ENCODE data around the gene PIGM.
"Not testable (repeated sequence)": the region's sequence is repeated elsewhere in the genome, so short reads cannot be mapped to it uniquely, and the experiment has no call there.

Gene PIGM

GRCh38 chr1:160056648-160057169, 24.9 kb upstream of the PIGM start:
- peaks cover 15% of the 10 kb centered on the region; the same call in 1 of the 2 replicates for H3K27me3 ChIP-seq (ENCODE audit: control insufficient read depth, insufficient read depth, low read length)
- no peaks in the 10 kb centered on the region for H3K36me3 ChIP-seq (ENCODE audit: control insufficient read depth, insufficient read depth, low read length)
- no peak overlapping the region for H3K4me3 ChIP-seq (ENCODE audit: low read depth, low read length)
- no peak overlapping the region for H3K27ac ChIP-seq (ENCODE audit: low read depth, low read length)
- peaks cover 8% of the 10 kb centered on the region for H3K4me1 ChIP-seq (ENCODE audit: control insufficient read depth, insufficient read depth, low read length)
- H3K9me3 ChIP-seq (ENCODE audit: control insufficient read depth, insufficient read depth, low read depth, low read length), result no peaks in the 10 kb centered on the region
- no peak overlapping the region for H3K9ac ChIP-seq (ENCODE audit: low read length)

DNA sequence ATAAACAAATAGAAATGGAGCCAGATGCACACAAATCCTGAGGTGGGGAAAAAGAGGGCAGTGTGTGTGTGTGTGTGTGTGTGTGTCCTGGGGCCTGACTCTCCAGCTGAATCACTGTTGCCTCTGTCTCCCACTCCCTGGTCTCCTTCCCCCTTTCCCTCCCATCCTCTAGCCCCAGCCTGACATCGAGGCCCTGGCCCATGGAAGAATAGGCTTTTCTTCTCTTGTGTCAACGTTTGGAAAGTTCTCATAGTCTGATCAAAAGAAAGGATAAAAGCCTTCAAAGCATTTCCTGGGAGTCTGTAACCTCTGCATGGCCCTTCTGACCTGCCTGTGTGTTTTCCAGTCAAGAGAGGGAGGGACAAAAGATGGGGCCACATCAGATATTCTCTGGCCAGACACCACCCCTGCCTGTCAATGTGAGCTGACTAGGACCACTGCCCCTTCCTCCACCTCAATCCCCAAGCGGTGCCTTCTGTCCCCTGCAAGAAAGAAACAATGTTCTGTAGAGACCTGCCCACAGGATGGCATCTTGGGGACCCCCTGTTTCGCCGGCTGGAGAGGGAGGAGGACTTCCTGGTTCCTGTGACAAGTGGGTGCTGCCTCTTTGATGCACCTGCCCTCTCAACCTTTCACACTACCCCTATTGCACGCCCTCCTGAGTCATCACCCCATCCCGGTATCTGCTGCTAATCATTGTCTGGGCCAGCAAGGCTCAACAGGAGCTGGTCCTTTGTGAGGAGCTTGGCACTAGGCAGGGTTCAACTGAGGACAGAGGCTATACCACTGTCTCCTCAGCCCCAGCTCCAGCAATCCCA, 22.0 kb upstream of the PIGM start:
- Histone ChIP-seq H3K36me3 (ENCODE audit: control insufficient read depth, insufficient read depth, low read length) (no peaks in the 10 kb centered on the region), H3K4me1 (ENCODE audit: control insufficient read depth, insufficient read depth, low read length) (peaks cover 7% of the 10 kb centered on the region), H3K27ac (ENCODE audit: low read depth, low read length) (no peak overlapping the region), H3K27me3 (ENCODE audit: control insufficient read depth, insufficient read depth, low read length) (peaks cover 12% of the 10 kb centered on the region), H3K9ac (ENCODE audit: low read length) (no peak overlapping the region), H3K9me3 (ENCODE audit: control insufficient read depth, insufficient read depth, low read depth, low read length) (no peaks in the 10 kb centered on the region), H3K4me3 (ENCODE audit: low read depth, low read length) (no peak overlapping the region)

GRCh38 chr1:160052936-160053335, 21.1 kb upstream of the PIGM start:
- no peak overlapping the region for H3K9ac ChIP-seq (ENCODE audit: low read length)
- H3K9me3 ChIP-seq (ENCODE audit: control insufficient read depth, insufficient read depth, low read depth, low read length), result no peaks in the 10 kb centered on the region
- H3K27me3 ChIP-seq (ENCODE audit: control insufficient read depth, insufficient read depth, low read length), result peaks cover 12% of the 10 kb centered on the region
- no peak overlapping the region for H3K27ac ChIP-seq (ENCODE audit: low read depth, low read length)
- peaks cover 15% of the 10 kb centered on the region for H3K4me1 ChIP-seq (ENCODE audit: control insufficient read depth, insufficient read depth, low read length)
- no peak overlapping the region for H3K4me3 ChIP-seq (ENCODE audit: low read depth, low read length)
- H3K36me3 ChIP-seq (ENCODE audit: control insufficient read depth, insufficient read depth, low read length), result no peaks in the 10 kb centered on the region

DNA sequence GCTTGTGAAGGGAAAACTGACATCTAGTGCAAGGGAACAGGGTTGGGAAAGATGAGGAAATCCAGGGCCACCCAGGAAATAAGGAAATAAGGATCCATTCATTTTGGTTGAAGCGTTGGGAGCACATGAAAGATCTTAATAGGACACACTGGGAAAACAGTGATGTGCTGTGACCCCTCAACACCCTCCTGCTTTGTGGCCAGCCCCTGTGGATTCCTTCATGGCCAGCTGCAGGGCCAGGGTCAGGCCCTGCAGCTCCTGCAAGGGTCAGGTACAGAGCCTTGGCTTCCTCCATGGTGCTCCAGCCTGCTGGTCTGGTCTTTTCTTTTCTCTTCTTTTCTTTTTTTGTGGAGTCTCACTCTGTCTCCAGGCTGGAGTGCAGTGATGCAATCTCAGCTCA, 18.8 kb upstream of the PIGM start:
- H3K9ac ChIP-seq (ENCODE audit: low read length), result no peak overlapping the region
- peaks cover 12% of the 10 kb centered on the region for H3K27me3 ChIP-seq (ENCODE audit: control insufficient read depth, insufficient read depth, low read length)
- H3K36me3 ChIP-seq (ENCODE audit: control insufficient read depth, insufficient read depth, low read length), result no peaks in the 10 kb centered on the region
- H3K27ac ChIP-seq (ENCODE audit: low read depth, low read length), result no peak overlapping the region
- peaks cover 32% of the 10 kb centered on the region for H3K4me1 ChIP-seq (ENCODE audit: control insufficient read depth, insufficient read depth, low read length)
- no peak overlapping the region for H3K4me3 ChIP-seq (ENCODE audit: low read depth, low read length)
- H3K9me3 ChIP-seq (ENCODE audit: control insufficient read depth, insufficient read depth, low read depth, low read length), result no peaks in the 10 kb centered on the region

DNA sequence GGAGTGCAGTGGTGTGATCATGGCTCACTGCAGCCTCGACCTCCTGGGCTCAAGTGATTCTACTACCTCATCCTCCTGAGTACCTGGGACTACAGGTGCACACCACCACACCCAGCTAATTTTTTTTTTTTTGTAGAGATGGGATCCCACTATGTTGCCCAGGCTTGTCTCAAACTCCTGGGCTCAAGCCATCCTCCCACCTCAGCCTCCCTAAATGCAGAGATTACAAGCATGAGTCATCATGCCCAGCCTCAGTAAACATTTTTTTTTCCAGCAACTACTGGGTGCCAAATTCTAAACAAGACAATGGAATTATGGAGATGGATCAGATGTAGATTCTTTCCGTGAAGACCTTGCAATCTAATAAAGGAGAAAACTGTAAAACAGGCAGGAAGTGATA, 18.4 kb upstream of the PIGM start:
- not testable (repeated sequence) for H3K9me3 ChIP-seq (ENCODE audit: control insufficient read depth, insufficient read depth, low read depth, low read length); H3K9ac ChIP-seq (ENCODE audit: low read length)

DNA sequence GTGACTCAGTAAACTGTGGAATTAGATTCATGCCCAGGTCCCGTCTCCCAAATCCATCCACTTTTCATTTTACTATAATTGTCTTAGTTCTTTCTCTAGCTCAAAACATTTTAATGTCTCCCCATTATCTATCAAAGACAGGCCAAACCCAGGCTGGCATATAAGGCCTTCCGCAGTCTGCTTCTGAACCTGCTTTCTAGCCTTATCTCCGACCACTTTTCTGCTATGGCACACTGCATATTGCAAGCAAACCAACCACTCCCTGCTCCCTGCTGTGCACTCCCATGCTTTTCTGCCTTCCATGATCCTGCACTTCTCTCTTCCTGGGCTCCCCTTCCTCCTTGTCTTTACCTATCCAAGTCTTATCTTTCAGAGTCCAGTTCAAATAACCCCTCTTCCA, 17.3 kb upstream of the PIGM start:
- Histone ChIP-seq H3K4me3 (ENCODE audit: low read depth, low read length) (no peak overlapping the region), H3K36me3 (ENCODE audit: control insufficient read depth, insufficient read depth, low read length) (no peaks in the 10 kb centered on the region), H3K27ac (ENCODE audit: low read depth, low read length) (no peak overlapping the region), H3K9ac (ENCODE audit: low read length) (no peak overlapping the region), H3K4me1 (ENCODE audit: control insufficient read depth, insufficient read depth, low read length) (peaks cover 32% of the 10 kb centered on the region), H3K9me3 (ENCODE audit: control insufficient read depth, insufficient read depth, low read depth, low read length) (no peaks in the 10 kb centered on the region), H3K27me3 (ENCODE audit: control insufficient read depth, insufficient read depth, low read length) (peaks cover 12% of the 10 kb centered on the region)

More for the DNA sequence above, 18.4 kb upstream of the PIGM start:
- H3K36me3 ChIP-seq (ENCODE audit: control insufficient read depth, insufficient read depth, low read length); H3K27ac ChIP-seq (ENCODE audit: low read depth, low read length); H3K4me3 ChIP-seq (ENCODE audit: low read depth, low read length): not testable (repeated sequence)
- H3K27me3 ChIP-seq (ENCODE audit: control insufficient read depth, insufficient read depth, low read length), result peaks cover 12% of the 10 kb centered on the region
- H3K4me1 ChIP-seq (ENCODE audit: control insufficient read depth, insufficient read depth, low read length), result peaks cover 32% of the 10 kb centered on the region

DNA sequence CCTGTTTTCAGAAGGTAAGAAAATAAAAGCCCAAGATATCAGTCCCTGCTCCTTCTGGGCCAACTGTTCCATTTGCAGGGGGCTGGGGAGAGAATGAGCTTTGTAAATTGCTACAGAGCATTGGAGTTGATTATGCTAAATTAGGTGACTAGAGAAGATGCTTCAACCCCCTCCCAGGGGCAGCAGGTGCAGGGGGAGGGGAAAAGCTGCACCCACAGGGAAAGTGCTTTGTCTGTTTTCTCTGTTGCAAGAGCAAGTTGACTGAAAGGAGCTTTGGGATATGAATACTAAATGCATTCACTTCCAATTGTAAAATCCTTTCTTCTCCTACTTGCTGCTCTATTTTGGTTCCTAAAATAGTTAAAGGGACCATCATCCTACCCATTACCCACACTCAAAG, 16.5 kb upstream of the PIGM start:
- Histone ChIP-seq H3K27me3 (ENCODE audit: control insufficient read depth, insufficient read depth, low read length) (peaks cover 8% of the 10 kb centered on the region), H3K27ac (ENCODE audit: low read depth, low read length) (no peak overlapping the region), H3K9ac (ENCODE audit: low read length) (no peak overlapping the region), H3K4me3 (ENCODE audit: low read depth, low read length) (no peak overlapping the region), H3K9me3 (ENCODE audit: control insufficient read depth, insufficient read depth, low read depth, low read length) (no peaks in the 10 kb centered on the region), H3K36me3 (ENCODE audit: control insufficient read depth, insufficient read depth, low read length) (no peaks in the 10 kb centered on the region), H3K4me1 (ENCODE audit: control insufficient read depth, insufficient read depth, low read length) (peaks cover 29% of the 10 kb centered on the region)

GRCh38 chr1:160047111-160047991, 15.6 kb upstream of the PIGM start:
- H3K4me1 ChIP-seq (ENCODE audit: control insufficient read depth, insufficient read depth, low read length), result peaks cover 29% of the 10 kb centered on the region
- H3K27ac ChIP-seq (ENCODE audit: low read depth, low read length), result no peak overlapping the region
- peaks cover 6% of the 10 kb centered on the region for H3K27me3 ChIP-seq (ENCODE audit: control insufficient read depth, insufficient read depth, low read length)
- H3K4me3 ChIP-seq (ENCODE audit: low read depth, low read length), result peak overlapping the region; percentile 20; the same call in 1 of the 2 replicates
- no peak overlapping the region for H3K9ac ChIP-seq (ENCODE audit: low read length)
- H3K36me3 ChIP-seq (ENCODE audit: control insufficient read depth, insufficient read depth, low read length), result no peaks in the 10 kb centered on the region
- no peaks in the 10 kb centered on the region for H3K9me3 ChIP-seq (ENCODE audit: control insufficient read depth, insufficient read depth, low read depth, low read length)

- Histone ChIP-seq H3K36me3 (ENCODE audit: control insufficient read depth, insufficient read depth, low read length) (no peaks in the 10 kb centered on the region), H3K9ac (ENCODE audit: low read length) (peak overlapping the region; percentile 28), H3K9me3 (ENCODE audit: control insufficient read depth, insufficient read depth, low read depth, low read length) (no peaks in the 10 kb centered on the region), H3K4me3 (ENCODE audit: low read depth, low read length) (peak overlapping the region; percentile 26; the same call in 1 of the 2 replicates), H3K27ac (ENCODE audit: low read depth, low read length) (no peak overlapping the region), H3K4me1 (ENCODE audit: control insufficient read depth, insufficient read depth, low read length) (peaks cover 29% of the 10 kb centered on the region), H3K27me3 (ENCODE audit: control insufficient read depth, insufficient read depth, low read length) (no peaks in the 10 kb centered on the region; the same call in 1 of the 2 replicates)
Observed at GRCh38 chr1:160046494-160047110, 14.8 kb upstream of the PIGM start.

- Histone ChIP-seq H3K4me3 (ENCODE audit: low read depth, low read length) (no peak overlapping the region), H3K27me3 (ENCODE audit: control insufficient read depth, insufficient read depth, low read length) (no peaks in the 10 kb centered on the region), H3K9me3 (ENCODE audit: control insufficient read depth, insufficient read depth, low read depth, low read length) (no peaks in the 10 kb centered on the region), H3K36me3 (ENCODE audit: control insufficient read depth, insufficient read depth, low read length) (no peaks in the 10 kb centered on the region), H3K4me1 (ENCODE audit: control insufficient read depth, insufficient read depth, low read length) (peaks cover 29% of the 10 kb centered on the region), H3K27ac (ENCODE audit: low read depth, low read length) (no peak overlapping the region), H3K9ac (ENCODE audit: low read length) (no peak overlapping the region)
Observed at GRCh38 chr1:160045653-160046052, 13.9 kb upstream of the PIGM start.

Data from HUES6 (cell line).